HepG2 (cell line): ENCODE measurements around the gene STH. TPM values are rescaled to one million over a fixed set of nuclear protein-coding genes. Genes with fewer than 3 reads are reported as not detected.

ENCODE experiments used
- CAMTA2 ChIP-seq: sonication (generic); formaldehyde crosslinking; IDR thresholded peaks from 2 replicates; pipeline ENCODE4 v1.4.0; 2020; ENCODE audit warnings: mild to moderate bottlenecking, missing genetic modification reagents, borderline replicate concordance
- CEBPB ChIP-seq: IDR thresholded peaks from 2 replicates; pipeline ENCODE4 v1.6.1; 2011; ENCODE audit warnings: low read depth, low read length, improper control_type of control experiment, borderline replicate concordance
- KLF16 ChIP-seq, 2 experiments: sonication (generic) in 1 of 2; formaldehyde crosslinking in 1 of 2; IDR thresholded peaks; 2 replicates each; pipeline versions ENCODE4 v1.6.1 to v1.8.0; 2016 to 2023; ENCODE audit warnings: missing genetic modification reagents in 2 of 2, missing compliant biosample characterization in 1 of 2
- MAZ ChIP-seq, 2 experiments: sonication (generic) in 1 of 2; formaldehyde crosslinking in 1 of 2; IDR thresholded peaks; 2 replicates each; pipeline versions ENCODE4 v1.5.0 to v1.6.1; 2012 to 2020; ENCODE audit warnings: low read depth in 2 of 2, mild to moderate bottlenecking in 2 of 2, borderline replicate concordance in 1 of 2, improper control_type of control experiment in 1 of 2, low read length in 1 of 2, missing genetic modification reagents in 1 of 2, moderate library complexity in 1 of 2
- MED8 ChIP-seq: sonication (generic); formaldehyde crosslinking; IDR thresholded peaks from 2 replicates; pipeline ENCODE4 v1.8.1; 2023; ENCODE audit warnings: mild to moderate bottlenecking, missing genetic modification reagents; ENCODE audit not compliant: insufficient replicate concordance
- RNF2 ChIP-seq: fragments of 450-650 bp; conservative IDR thresholded peaks from 2 replicates; pipeline ENCODE4 v1.6.1; 2016; ENCODE audit warnings: low read depth
- SALL1 ChIP-seq: sonication (generic); formaldehyde crosslinking; IDR thresholded peaks from 2 replicates; pipeline ENCODE4 v1.8.0; 2022; ENCODE audit warnings: mild to moderate bottlenecking, missing genetic modification reagents
- SIX1 ChIP-seq: sonication (generic); formaldehyde crosslinking; IDR thresholded peaks from 2 replicates; pipeline ENCODE4 v1.4.0; 2020; ENCODE audit warnings: missing genetic modification reagents, borderline replicate concordance
- THAP11 ChIP-seq: IDR thresholded peaks from 2 replicates; pipeline ENCODE4 v1.6.1; 2016; ENCODE audit warnings: missing biosample characterization, missing genetic modification reagents
- XRCC5 ChIP-seq: fragments of 200-400 bp; formaldehyde crosslinking; optimal IDR thresholded peaks from 2 replicates; pipeline ENCODE3; 2017; ENCODE audit warnings: mild to moderate bottlenecking, low read length
- ZFP82 ChIP-seq: sonication (generic); formaldehyde crosslinking; IDR thresholded peaks from 2 replicates; pipeline ENCODE4 v1.5.1; 2020; ENCODE audit warnings: mild to moderate bottlenecking, missing genetic modification reagents, borderline replicate concordance
- ZFYVE20 ChIP-seq: sonication (generic); formaldehyde crosslinking; IDR thresholded peaks from 2 replicates; pipeline ENCODE4 v1.8.0; 2023; ENCODE audit warnings: low read depth, mild to moderate bottlenecking, moderate library complexity, missing genetic modification reagents, borderline replicate concordance
- ZNF224 ChIP-seq: sonication (generic); formaldehyde crosslinking; IDR thresholded peaks from 2 replicates; pipeline ENCODE4 v1.5.0; 2020; ENCODE audit warnings: mild to moderate bottlenecking, missing genetic modification reagents
- ZNF567 ChIP-seq: sonication (generic); formaldehyde crosslinking; IDR thresholded peaks from 2 replicates; pipeline ENCODE4 v1.8.1; 2023; ENCODE audit warnings: mild to moderate bottlenecking, missing genetic modification reagents, borderline replicate concordance
- ZNF644 ChIP-seq: IDR thresholded peaks from 2 replicates; pipeline ENCODE4 v1.6.1; 2016; ENCODE audit warnings: low read depth
- ZNF713 ChIP-seq: sonication (generic); formaldehyde crosslinking; IDR thresholded peaks from 2 replicates; pipeline ENCODE4 v1.4.0; 2020; ENCODE audit warnings: mild to moderate bottlenecking, missing genetic modification reagents
- ZNF720 ChIP-seq: sonication (generic); formaldehyde crosslinking; IDR thresholded peaks from 2 replicates; pipeline ENCODE4 v1.4.0; 2020; ENCODE audit warnings: missing genetic modification reagents
- ZNF816 ChIP-seq: sonication (generic); formaldehyde crosslinking; IDR thresholded peaks from 2 replicates; pipeline ENCODE4 v1.8.0; 2022; ENCODE audit warnings: missing genetic modification reagents, mild to moderate bottlenecking, borderline replicate concordance
- polyA plus RNA-seq, 8 experiments: library from polyadenylated mRNA; depleted of rRNA in 3 of 8; stranded (reverse) in 7 of 8; unstranded in 1 of 8; fragments of >200 nt; fragmentation: Illumina TruSeq in 4 of 8; extraction: Trizol in 4 of 8; gene quantifications; 2 replicates each; pipeline versions ENCODE4 v1.2.1 to v1.2.3, GENCODE V29; 2011 to 2016; ENCODE audit warnings: low read depth in 4 of 8, missing spikeins in 1 of 8, mixed read lengths in 1 of 8; ENCODE audit not compliant: insufficient read depth in 1 of 8
- total RNA-seq, 5 experiments: library from RNA; depleted of rRNA; stranded (reverse); fragments of >200 nt; fragmentation: Illumina TruSeq; extraction: Trizol; gene quantifications; 2 replicates each; pipeline ENCODE4 v1.2.3, GENCODE V29; 2016; ENCODE audit warnings: low read depth in 1 of 5
- TF ChIP-seq, protein P1 (sequence below): sonication (generic); formaldehyde crosslinking; IDR thresholded peaks from 2 replicates; pipeline ENCODE4 v1.5.1; 2020; ENCODE audit warnings: mild to moderate bottlenecking, missing genetic modification reagents, borderline replicate concordance
- TF ChIP-seq, protein P2 (sequence below): sonication (generic); formaldehyde crosslinking; IDR thresholded peaks from 2 replicates; pipeline ENCODE4 v1.4.0; 2020; ENCODE audit warnings: missing genetic modification reagents, borderline replicate concordance
- TF ChIP-seq, protein P3 (sequence below): sonication (generic); formaldehyde crosslinking; IDR thresholded peaks from 2 replicates; pipeline ENCODE4 v1.4.0; 2020; ENCODE audit warnings: missing genetic modification reagents

STH gene
- total and polyA plus RNA-seq, 2 of the 13 experiments (the other 11 are each of a cell fraction or from before 2014, with no cell fraction given), result not detected

DNA sequence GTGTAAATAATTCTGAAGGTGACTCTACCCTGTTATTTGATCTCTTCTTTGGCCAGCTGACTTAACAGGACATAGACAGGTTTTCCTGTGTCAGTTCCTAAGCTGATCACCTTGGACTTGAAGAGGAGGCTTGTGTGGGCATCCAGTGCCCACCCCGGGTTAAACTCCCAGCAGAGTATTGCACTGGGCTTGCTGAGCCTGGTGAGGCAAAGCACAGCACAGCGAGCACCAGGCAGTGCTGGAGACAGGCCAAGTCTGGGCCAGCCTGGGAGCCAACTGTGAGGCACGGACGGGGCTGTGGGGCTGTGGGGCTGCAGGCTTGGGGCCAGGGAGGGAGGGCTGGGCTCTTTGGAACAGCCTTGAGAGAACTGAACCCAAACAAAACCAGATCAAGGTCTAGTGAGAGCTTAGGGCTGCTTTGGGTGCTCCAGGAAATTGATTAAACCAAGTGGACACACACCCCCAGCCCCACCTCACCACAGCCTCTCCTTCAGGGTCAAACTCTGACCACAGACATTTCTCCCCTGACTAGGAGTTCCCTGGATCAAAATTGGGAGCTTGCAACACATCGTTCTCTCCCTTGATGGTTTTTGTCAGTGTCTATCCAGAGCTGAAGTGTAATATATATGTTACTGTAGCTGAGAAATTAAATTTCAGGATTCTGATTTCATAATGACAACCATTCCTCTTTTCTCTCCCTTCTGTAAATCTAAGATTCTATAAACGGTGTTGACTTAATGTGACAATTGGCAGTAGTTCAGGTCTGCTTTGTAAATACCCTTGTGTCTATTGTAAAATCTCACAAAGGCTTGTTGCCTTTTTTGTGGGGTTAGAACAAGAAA lies 5.1 kb downstream of the STH start (continued):
- TF ChIP-seq, protein P1, sequence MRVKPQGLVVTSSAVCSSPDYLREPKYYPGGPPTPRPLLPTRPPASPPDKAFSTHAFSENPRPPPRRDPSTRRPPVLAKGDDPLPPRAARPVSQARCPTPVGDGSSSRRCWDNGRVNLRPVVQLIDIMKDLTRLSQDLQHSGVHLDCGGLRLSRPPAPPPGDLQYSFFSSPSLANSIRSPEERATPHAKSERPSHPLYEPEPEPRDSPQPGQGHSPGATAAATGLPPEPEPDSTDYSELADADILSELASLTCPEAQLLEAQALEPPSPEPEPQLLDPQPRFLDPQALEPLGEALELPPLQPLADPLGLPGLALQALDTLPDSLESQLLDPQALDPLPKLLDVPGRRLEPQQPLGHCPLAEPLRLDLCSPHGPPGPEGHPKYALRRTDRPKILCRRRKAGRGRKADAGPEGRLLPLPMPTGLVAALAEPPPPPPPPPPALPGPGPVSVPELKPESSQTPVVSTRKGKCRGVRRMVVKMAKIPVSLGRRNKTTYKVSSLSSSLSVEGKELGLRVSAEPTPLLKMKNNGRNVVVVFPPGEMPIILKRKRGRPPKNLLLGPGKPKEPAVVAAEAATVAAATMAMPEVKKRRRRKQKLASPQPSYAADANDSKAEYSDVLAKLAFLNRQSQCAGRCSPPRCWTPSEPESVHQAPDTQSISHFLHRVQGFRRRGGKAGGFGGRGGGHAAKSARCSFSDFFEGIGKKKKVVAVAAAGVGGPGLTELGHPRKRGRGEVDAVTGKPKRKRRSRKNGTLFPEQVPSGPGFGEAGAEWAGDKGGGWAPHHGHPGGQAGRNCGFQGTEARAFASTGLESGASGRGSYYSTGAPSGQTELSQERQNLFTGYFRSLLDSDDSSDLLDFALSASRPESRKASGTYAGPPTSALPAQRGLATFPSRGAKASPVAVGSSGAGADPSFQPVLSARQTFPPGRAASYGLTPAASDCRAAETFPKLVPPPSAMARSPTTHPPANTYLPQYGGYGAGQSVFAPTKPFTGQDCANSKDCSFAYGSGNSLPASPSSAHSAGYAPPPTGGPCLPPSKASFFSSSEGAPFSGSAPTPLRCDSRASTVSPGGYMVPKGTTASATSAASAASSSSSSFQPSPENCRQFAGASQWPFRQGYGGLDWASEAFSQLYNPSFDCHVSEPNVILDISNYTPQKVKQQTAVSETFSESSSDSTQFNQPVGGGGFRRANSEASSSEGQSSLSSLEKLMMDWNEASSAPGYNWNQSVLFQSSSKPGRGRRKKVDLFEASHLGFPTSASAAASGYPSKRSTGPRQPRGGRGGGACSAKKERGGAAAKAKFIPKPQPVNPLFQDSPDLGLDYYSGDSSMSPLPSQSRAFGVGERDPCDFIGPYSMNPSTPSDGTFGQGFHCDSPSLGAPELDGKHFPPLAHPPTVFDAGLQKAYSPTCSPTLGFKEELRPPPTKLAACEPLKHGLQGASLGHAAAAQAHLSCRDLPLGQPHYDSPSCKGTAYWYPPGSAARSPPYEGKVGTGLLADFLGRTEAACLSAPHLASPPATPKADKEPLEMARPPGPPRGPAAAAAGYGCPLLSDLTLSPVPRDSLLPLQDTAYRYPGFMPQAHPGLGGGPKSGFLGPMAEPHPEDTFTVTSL (CRISPR knock-in tag), result peak; percentile 93
- no peak; the same call in 1 of the 2 replicates for TF ChIP-seq CEBPB
- no peak for TF ChIP-seq ZNF713
- TF ChIP-seq ZNF816 (CRISPR knock-in tag), result peak; percentile 63; the same call in 1 of the 2 replicates
- 0 out of 2 replicates have a peak, but pooled peaks have one; percentile 39 for TF ChIP-seq ZNF224 (CRISPR knock-in tag)
- TF ChIP-seq THAP11, result peak; percentile 27; the same call in 1 of the 2 replicates
- peak; percentile 93 for TF ChIP-seq SIX1 (CRISPR knock-in tag)
- peak; percentile 63 for TF ChIP-seq XRCC5
- TF ChIP-seq ZNF567 (CRISPR knock-in tag), result peak; percentile 94; the same call in 1 of the 2 replicates
- TF ChIP-seq ZFYVE20 (CRISPR knock-in tag), result no peak
- peak; percentile 97 for TF ChIP-seq SALL1 (CRISPR knock-in tag)
- no peak for TF ChIP-seq CAMTA2 (CRISPR knock-in tag)
- TF ChIP-seq KLF16 (CRISPR knock-in tag; IDR thresholded peaks at IDR 0.05), result 0 out of 4 replicates have a peak, but pooled peaks of 1 of the 2 experiments have one; percentile 29
- TF ChIP-seq, protein P2, sequence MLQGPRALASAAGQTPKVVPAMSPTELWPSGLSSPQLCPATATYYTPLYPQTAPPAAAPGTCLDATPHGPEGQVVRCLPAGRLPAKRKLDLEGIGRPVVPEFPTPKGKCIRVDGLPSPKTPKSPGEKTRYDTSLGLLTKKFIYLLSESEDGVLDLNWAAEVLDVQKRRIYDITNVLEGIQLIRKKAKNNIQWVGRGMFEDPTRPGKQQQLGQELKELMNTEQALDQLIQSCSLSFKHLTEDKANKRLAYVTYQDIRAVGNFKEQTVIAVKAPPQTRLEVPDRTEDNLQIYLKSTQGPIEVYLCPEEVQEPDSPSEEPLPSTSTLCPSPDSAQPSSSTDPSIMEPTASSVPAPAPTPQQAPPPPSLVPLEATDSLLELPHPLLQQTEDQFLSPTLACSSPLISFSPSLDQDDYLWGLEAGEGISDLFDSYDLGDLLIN, result no peak
- TF ChIP-seq MAZ (IDR thresholded peaks at IDR 0.05; ENCODE audit: borderline replicate concordance, low read depth, low read length), result 0 out of 2 replicates have a peak, but pooled peaks have one; percentile 42
- TF ChIP-seq MAZ (CRISPR knock-in tag; IDR thresholded peaks at IDR 0.05; ENCODE audit: low read depth), result peak; percentile 79; the same call in 1 of the 2 replicates
- no peak for TF ChIP-seq RNF2
- TF ChIP-seq, protein P3, sequence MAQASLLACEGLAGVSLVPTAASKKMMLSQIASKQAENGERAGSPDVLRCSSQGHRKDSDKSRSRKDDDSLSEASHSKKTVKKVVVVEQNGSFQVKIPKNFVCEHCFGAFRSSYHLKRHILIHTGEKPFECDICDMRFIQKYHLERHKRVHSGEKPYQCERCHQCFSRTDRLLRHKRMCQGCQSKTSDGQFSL (CRISPR knock-in tag), result 0 out of 2 replicates have a peak, but pooled peaks have one; percentile 67
- TF ChIP-seq ZNF644 (CRISPR knock-in tag), result 0 out of 2 replicates have a peak, but pooled peaks have one; percentile 49
- peak; percentile 30 for TF ChIP-seq MED8 (CRISPR knock-in tag)
- TF ChIP-seq ZNF720 (CRISPR knock-in tag), result no peak
- peak; percentile 72; the same call in 1 of the 2 replicates for TF ChIP-seq ZFP82 (CRISPR knock-in tag)
